Measurements from ENCODE around the gene NPFF.

Gene NPFF

GRCh38 chr12:53467082-53467481 is 40.2 kb downstream of the NPFF start:
- H4K12ac ChIP-seq (ENCODE audit: low read depth, low read length): no peak overlapping the region
- no peak overlapping the region for H3K18ac ChIP-seq (ENCODE audit: low read length)
- no peak overlapping the region for H3K27ac ChIP-seq (ENCODE audit: low read depth, low read length)
- H3K4ac ChIP-seq (ENCODE audit: low read depth, low read length): no peak overlapping the region
- no peak overlapping the region for H3K23ac ChIP-seq (ENCODE audit: low read length)
- no peak overlapping the region for H3K9ac ChIP-seq (ENCODE audit: low read length)
- no peak overlapping the region for H2BK5ac ChIP-seq (ENCODE audit: low read depth, low read length, poor library complexity)
- H4K91ac ChIP-seq (ENCODE audit: low read depth, low read length): no peak overlapping the region
- no peak for DNase-seq
- no peaks in the 10 kb centered on the region for H3K79me1 ChIP-seq (ENCODE audit: low read length)
- H3K4me3 ChIP-seq (ENCODE audit: low read depth, low read length): no peak overlapping the region
- H2AFZ ChIP-seq (ENCODE audit: insufficient read depth, low read length, poor library complexity): no peak overlapping the region
- no peak overlapping the region for H2BK120ac ChIP-seq (ENCODE audit: insufficient read depth, low read length, poor library complexity)
- H3K36me3 ChIP-seq (ENCODE audit: control insufficient read depth in 1 of 2, insufficient read depth in 2 of 2, low read length in 2 of 2): peaks cover 49 to 91% of the 10 kb centered on the region in 2 experiments
- H2AK5ac ChIP-seq (ENCODE audit: low read length): no peak overlapping the region
- no peaks in the 10 kb centered on the region for H3K79me2 ChIP-seq (ENCODE audit: control insufficient read depth, insufficient read depth, low read length, poor library complexity)
- no peak overlapping the region for H3K14ac ChIP-seq (ENCODE audit: low read length)
- H3K4me2 ChIP-seq (ENCODE audit: low read length): no peak overlapping the region
- no peaks in the 10 kb centered on the region for H3K9me3 ChIP-seq (ENCODE audit: insufficient read depth, low read depth, low read length)
- WGBS (ENCODE audit: extremely low coverage, insufficient coverage, insufficient read length): no CpG with 5 or more reads among the region's 5 CpGs
- no peak overlapping the region for H4K8ac ChIP-seq (ENCODE audit: low read depth, low read length)
- H3K4me1 ChIP-seq (ENCODE audit: control insufficient read depth in 1 of 2, insufficient read depth in 2 of 2, low read length in 2 of 2): no peaks in the 10 kb centered on the region
- no peaks in the 10 kb centered on the region for H3K27me3 ChIP-seq (ENCODE audit: insufficient read depth, low read length)
- H2BK12ac ChIP-seq (ENCODE audit: low read length): no peak overlapping the region

- Histone ChIP-seq H4K8ac (ENCODE audit: low read depth, low read length) (no peak overlapping the region), H2AK5ac (ENCODE audit: low read length) (no peak overlapping the region), H4K12ac (ENCODE audit: low read depth, low read length) (no peak overlapping the region), H2BK12ac (ENCODE audit: low read length) (no peak overlapping the region), H3K27me3 (ENCODE audit: insufficient read depth, low read length) (no peaks in the 10 kb centered on the region), H3K79me2 (ENCODE audit: control insufficient read depth, insufficient read depth, low read length, poor library complexity) (no peaks in the 10 kb centered on the region), H3K9me3 (ENCODE audit: insufficient read depth, low read depth, low read length) (no peaks in the 10 kb centered on the region), H4K91ac (ENCODE audit: low read depth, low read length) (no peak overlapping the region), H3K4me2 (ENCODE audit: low read length) (no peak overlapping the region), H3K9ac (ENCODE audit: low read length) (no peak overlapping the region), H3K79me1 (ENCODE audit: low read length) (no peaks in the 10 kb centered on the region), H2BK5ac (ENCODE audit: low read depth, low read length, poor library complexity) (no peak overlapping the region), H3K4me3 (ENCODE audit: low read depth, low read length) (no peak overlapping the region), H2AFZ (ENCODE audit: insufficient read depth, low read length, poor library complexity) (no peak overlapping the region), H3K4ac (ENCODE audit: low read depth, low read length) (no peak overlapping the region), H3K4me1 (ENCODE audit: control insufficient read depth in 1 of 2, insufficient read depth in 2 of 2, low read length in 2 of 2) (no peaks in the 10 kb centered on the region), H3K14ac (ENCODE audit: low read length) (no peak overlapping the region), H3K27ac (ENCODE audit: low read depth, low read length) (no peak overlapping the region), H2BK120ac (ENCODE audit: insufficient read depth, low read length, poor library complexity) (no peak overlapping the region), H3K23ac (ENCODE audit: low read length) (no peak overlapping the region), H3K36me3 (ENCODE audit: control insufficient read depth in 1 of 2, insufficient read depth in 2 of 2, low read length in 2 of 2) (peaks cover 51 to 89% of the 10 kb centered on the region in 2 experiments), H3K18ac (ENCODE audit: low read length) (no peak overlapping the region)
- WGBS (ENCODE audit: extremely low coverage, insufficient coverage, insufficient read length): no CpG with 5 or more reads among the region's 4 CpGs
- no peak for DNase-seq
Measured at GRCh38 chr12:53466640-53467039, 40.6 kb downstream of the NPFF start.

GRCh38 chr12:53465679-53466078 is 41.6 kb downstream of the NPFF start:
- Histone ChIP-seq H2BK120ac (ENCODE audit: insufficient read depth, low read length, poor library complexity) (no peak overlapping the region), H3K36me3 (ENCODE audit: control insufficient read depth in 1 of 2, insufficient read depth in 2 of 2, low read length in 2 of 2) (peaks cover 51 to 87% of the 10 kb centered on the region in 2 experiments), H3K27ac (ENCODE audit: low read depth, low read length) (no peak overlapping the region), H3K4me2 (ENCODE audit: low read length) (no peak overlapping the region), H3K14ac (ENCODE audit: low read length) (no peak overlapping the region), H2BK12ac (ENCODE audit: low read length) (no peak overlapping the region), H2BK5ac (ENCODE audit: low read depth, low read length, poor library complexity) (no peak overlapping the region), H3K23ac (ENCODE audit: low read length) (no peak overlapping the region), H3K4me3 (ENCODE audit: low read depth, low read length) (no peak overlapping the region), H3K27me3 (ENCODE audit: insufficient read depth, low read length) (no peaks in the 10 kb centered on the region), H2AK5ac (ENCODE audit: low read length) (no peak overlapping the region), H3K79me2 (ENCODE audit: control insufficient read depth, insufficient read depth, low read length, poor library complexity) (peaks cover 2% of the 10 kb centered on the region), H3K4me1 (ENCODE audit: control insufficient read depth in 1 of 2, insufficient read depth in 2 of 2, low read length in 2 of 2) (no peaks in the 10 kb centered on the region), H3K9me3 (ENCODE audit: insufficient read depth, low read depth, low read length) (no peaks in the 10 kb centered on the region), H3K79me1 (ENCODE audit: low read length) (no peaks in the 10 kb centered on the region), H4K12ac (ENCODE audit: low read depth, low read length) (no peak overlapping the region), H3K4ac (ENCODE audit: low read depth, low read length) (peak overlapping the region; percentile 28), H4K91ac (ENCODE audit: low read depth, low read length) (no peak overlapping the region), H2AFZ (ENCODE audit: insufficient read depth, low read length, poor library complexity) (no peak overlapping the region), H3K9ac (ENCODE audit: low read length) (no peak overlapping the region), H4K8ac (ENCODE audit: low read depth, low read length) (no peak overlapping the region), H3K18ac (ENCODE audit: low read length) (no peak overlapping the region)
- no CpG with 5 or more reads among the region's 2 CpGs for WGBS (ENCODE audit: extremely low coverage, insufficient coverage, insufficient read length)
- no peak for DNase-seq

GRCh38 chr12:53464685-53465418 is 42.4 kb downstream of the NPFF start:
- H4K12ac ChIP-seq (ENCODE audit: low read depth, low read length): no peak overlapping the region
- WGBS (ENCODE audit: extremely low coverage, insufficient coverage, insufficient read length): no CpG with 5 or more reads among the region's 11 CpGs

More at GRCh38 chr12:53464685-53465418, 42.4 kb downstream of the NPFF start:
- H2AK5ac ChIP-seq (ENCODE audit: low read length): no peak overlapping the region
- no peaks in the 10 kb centered on the region for H3K27me3 ChIP-seq (ENCODE audit: insufficient read depth, low read length)
- no peak overlapping the region for H3K4ac ChIP-seq (ENCODE audit: low read depth, low read length)
- H4K8ac ChIP-seq (ENCODE audit: low read depth, low read length): no peak overlapping the region
- no peak overlapping the region for H4K91ac ChIP-seq (ENCODE audit: low read depth, low read length)
- H3K27ac ChIP-seq (ENCODE audit: low read depth, low read length): no peak overlapping the region
- no peak overlapping the region for H3K18ac ChIP-seq (ENCODE audit: low read length)
- no peak overlapping the region for H2BK12ac ChIP-seq (ENCODE audit: low read length)
- H3K79me2 ChIP-seq (ENCODE audit: control insufficient read depth, insufficient read depth, low read length, poor library complexity): peaks cover 2% of the 10 kb centered on the region
- peak overlapping the region; percentile 8 for H2AFZ ChIP-seq (ENCODE audit: insufficient read depth, low read length, poor library complexity)
- no peaks in the 10 kb centered on the region for H3K79me1 ChIP-seq (ENCODE audit: low read length)
- no peak for DNase-seq
- H3K9me3 ChIP-seq (ENCODE audit: insufficient read depth, low read depth, low read length): no peaks in the 10 kb centered on the region
- no peak overlapping the region for H3K14ac ChIP-seq (ENCODE audit: low read length)
- H3K4me2 ChIP-seq (ENCODE audit: low read length): no peak overlapping the region
- H3K36me3 ChIP-seq (ENCODE audit: control insufficient read depth in 1 of 2, insufficient read depth in 2 of 2, low read length in 2 of 2): peaks cover 49 to 87% of the 10 kb centered on the region in 2 experiments
- H3K9ac ChIP-seq (ENCODE audit: low read length): no peak overlapping the region
- no peak overlapping the region for H3K4me3 ChIP-seq (ENCODE audit: low read depth, low read length)
- no peak overlapping the region for H2BK5ac ChIP-seq (ENCODE audit: low read depth, low read length, poor library complexity)
- no peaks in the 10 kb centered on the region for H3K4me1 ChIP-seq (ENCODE audit: control insufficient read depth in 1 of 2, insufficient read depth in 2 of 2, low read length in 2 of 2)
- H3K23ac ChIP-seq (ENCODE audit: low read length): no peak overlapping the region
- H2BK120ac ChIP-seq (ENCODE audit: insufficient read depth, low read length, poor library complexity): no peak overlapping the region

Data from trophoblast cell (in vitro differentiated cells and primary cell).